HEK293T (cell line): Measurements from ENCODE around the gene PTH2.

Source experiments
- ARNT ChIP-seq: fragments of 450-650 bp; IDR thresholded peaks from 2 replicates; pipeline ENCODE4 v1.6.1; 2017; ENCODE audit warnings: mild to moderate bottlenecking
- BHLHE40 ChIP-seq: fragments of 450-650 bp; IDR thresholded peaks from 2 replicates; pipeline ENCODE4 v1.6.1; 2016; ENCODE audit warnings: mild to moderate bottlenecking, moderate library complexity, borderline replicate concordance
- CTBP1 ChIP-seq: fragments of 450-650 bp; IDR thresholded peaks from 2 replicates; pipeline ENCODE4 v1.6.1; 2016; ENCODE audit warnings: borderline replicate concordance
- FOXK2 ChIP-seq: fragments of 450-650 bp; IDR thresholded peaks from 2 replicates; pipeline ENCODE4 v1.6.1; 2016; ENCODE audit warnings: mild to moderate bottlenecking
- FOXM1 ChIP-seq: fragments of 450-650 bp; IDR thresholded peaks from 2 replicates; pipeline ENCODE4 v1.6.1; 2017; ENCODE audit warnings: mild to moderate bottlenecking, borderline replicate concordance
- HDGF ChIP-seq: fragments of 450-650 bp; IDR thresholded peaks from 2 replicates; pipeline ENCODE4 v1.6.1; 2017; ENCODE audit warnings: antibody characterized with exemption, borderline replicate concordance
- LEF1 ChIP-seq: fragments of 450-650 bp; IDR thresholded peaks from 2 replicates; pipeline ENCODE4 v1.6.1; 2017; ENCODE audit warnings: mild to moderate bottlenecking, borderline replicate concordance
- NFRKB ChIP-seq: fragments of 450-650 bp; IDR thresholded peaks from 2 replicates; pipeline ENCODE4 v1.6.1; 2016; ENCODE audit warnings: mild to moderate bottlenecking, moderate library complexity
- PKNOX1 ChIP-seq: fragments of 450-650 bp; IDR thresholded peaks from 2 replicates; pipeline ENCODE4 v1.6.1; 2016
- SP1 ChIP-seq: fragments of 450-650 bp; IDR thresholded peaks from 2 replicates; pipeline ENCODE4 v1.6.1; 2017
- SUZ12 ChIP-seq: fragments of 450-650 bp; IDR thresholded peaks from 2 replicates; pipeline ENCODE4 v1.6.1; 2016; ENCODE audit warnings: mild to moderate bottlenecking
- TARDBP ChIP-seq: fragments of 450-650 bp; IDR thresholded peaks from 2 replicates; pipeline ENCODE4 v1.6.1; 2016
- ZNF384 ChIP-seq: fragments of 450-650 bp; IDR thresholded peaks from 2 replicates; pipeline ENCODE4 v1.6.1; 2016

GRCh38 chr19:49463960-49464740, 40.9 kb upstream of the PTH2 start:
- TF ChIP-seq CTBP1 (no peak), SP1 (no peak), ARNT (no peak), FOXM1 (no peak), TARDBP (no peak), SUZ12 (no peak), PKNOX1 (no peak), NFRKB (no peak), HDGF (no peak), BHLHE40 (no peak), FOXK2 (no peak), LEF1 (no peak), ZNF384 (no peak)
